Activated naive CD4-positive, alpha-beta T cell treated with anti-CD3 and anti-CD28 coated beads for 36 hours (primary cell): Measurements from ENCODE around the gene MAP3K6. TPM values are rescaled to one million over a fixed set of nuclear protein-coding genes. Genes with fewer than 3 reads are reported as not detected.

ENCODE experiments used
- CTCF ChIA-PET: fragments of 350-600 bp; sonication (Branson Sonifier 250); formaldehyde crosslinking; loops from one replicate; lab custom pipeline; 2021; ENCODE audit warnings: antibody characterized with exemption; lab: Charles Lee
- DNase-seq: peaks from one replicate; pipeline ENCODE4 v3.0.0-alpha.2; 2020
- H3K27ac Mint-ChIP-seq: one replicate; pipeline ENCODE4 v1.8.0; 2021; ENCODE audit warnings: mild to moderate bottlenecking, mixed read lengths
- H3K27me3 Mint-ChIP-seq: one replicate; pipeline ENCODE4 v1.8.0; 2021; ENCODE audit warnings: low read depth, mixed read lengths
- H3K36me3 Mint-ChIP-seq: one replicate; pipeline ENCODE4 v1.8.0; 2021; ENCODE audit warnings: low read depth, mixed read lengths
- H3K4me1 Mint-ChIP-seq: one replicate; pipeline ENCODE4 v1.8.0; 2021; ENCODE audit warnings: low read depth, mixed read lengths
- H3K4me3 Mint-ChIP-seq: one replicate; pipeline ENCODE4 v1.8.0; 2021; ENCODE audit warnings: mild to moderate bottlenecking, moderate library complexity, mixed read lengths
- H3K9me3 Mint-ChIP-seq: one replicate; pipeline ENCODE4 v1.8.0; 2021; ENCODE audit warnings: mixed read lengths
- intact Hi-C: fragments of 100-400 bp; cut with micrococcal nuclease; formaldehyde crosslinking; loops from one replicate; pipeline ENCODE4 v1.15.1; 2023
- total RNA-seq, 2 experiments: library from RNA; stranded (reverse); gene quantifications; one replicate each; pipeline ENCODE4 v1.2.3, GENCODE V29; 2021

MAP3K6 gene
- total RNA-seq, 2 experiments from 2014 or later, result 5.2 to 5.3 TPM

- Mint-ChIP-seq H3K36me3 (no peaks in the 10 kb centered on the region), H3K4me1 (peaks cover 7% of the 10 kb centered on the region), H3K27ac (no peak overlapping the region), H3K4me3 (no peak overlapping the region), H3K27me3 (no peaks in the 10 kb centered on the region), H3K9me3 (no peaks in the 10 kb centered on the region)
- CTCF ChIA-PET, result interaction anchor here (0.7 to 6.8 kb wide), 6 partner anchors 10 to 323 kb away, joined by 3 to 31 read pairs (median 4); partner anchors contain the start of genes GPR3 and SLC9A1
- intact Hi-C loops, result no loop called here
- no peak for DNase-seq
Measured at GRCh38 chr1:27316860-27317259, 49.9 kb downstream of the MAP3K6 start.

- H3K9me3 Mint-ChIP-seq, result no peaks in the 10 kb centered on the region
- H3K27me3 Mint-ChIP-seq, result no peaks in the 10 kb centered on the region
- no peak overlapping the region for H3K27ac Mint-ChIP-seq
- H3K4me1 Mint-ChIP-seq, result no peaks in the 10 kb centered on the region
- CTCF ChIA-PET, result interaction anchor here (0.6 to 6.8 kb wide), 4 partner anchors 14 to 242 kb away, joined by 4 to 31 read pairs (median 5); no protein-coding TSS in a partner anchor
- H3K36me3 Mint-ChIP-seq, result no peaks in the 10 kb centered on the region
- intact Hi-C loops, result no loop called here
- no peak overlapping the region for H3K4me3 Mint-ChIP-seq
- no peak for DNase-seq
Measured at GRCh38 chr1:27314737-27315136, 52.0 kb downstream of the MAP3K6 start.

- intact Hi-C loops, result no loop called here
- DNase-seq, result no peak
- Mint-ChIP-seq H3K4me1 (no peaks in the 10 kb centered on the region), H3K9me3 (no peaks in the 10 kb centered on the region), H3K27ac (no peak overlapping the region), H3K27me3 (no peaks in the 10 kb centered on the region), H3K4me3 (no peak overlapping the region), H3K36me3 (no peaks in the 10 kb centered on the region)
- CTCF ChIA-PET, result interaction anchor here (0.6 to 6.8 kb wide), 5 partner anchors 13 to 243 kb away, joined by 3 to 31 read pairs (median 4); no protein-coding TSS in a partner anchor
Measured at GRCh38 chr1:27314169-27314568, 52.6 kb downstream of the MAP3K6 start.

GRCh38 chr1:27307874-27308598, 58.7 kb downstream of the MAP3K6 start:
- peaks cover 1% of the 10 kb centered on the region for H3K36me3 Mint-ChIP-seq
- H3K27ac Mint-ChIP-seq, result no peak overlapping the region
- H3K4me1 Mint-ChIP-seq, result no peaks in the 10 kb centered on the region
- no peak for DNase-seq
- H3K9me3 Mint-ChIP-seq, result no peaks in the 10 kb centered on the region
- CTCF ChIA-PET, result interaction anchor here (0.5 to 3.3 kb wide), 5 partner anchors 8 to 80 kb away, joined by 3 to 17 read pairs (median 6); no protein-coding TSS in a partner anchor
- H3K27me3 Mint-ChIP-seq, result no peaks in the 10 kb centered on the region
- H3K4me3 Mint-ChIP-seq, result no peak overlapping the region
- intact Hi-C loops, result no loop called here

GRCh38 chr1:27306892-27307761, 59.6 kb downstream of the MAP3K6 start:
- CTCF ChIA-PET, result interaction anchor here (3.3 kb wide), 1 partner anchor 10 kb away, joined by 17 read pairs; no protein-coding TSS in a partner anchor
- H3K4me1 Mint-ChIP-seq, result no peaks in the 10 kb centered on the region
- H3K9me3 Mint-ChIP-seq, result no peaks in the 10 kb centered on the region
- no peak overlapping the region for H3K27ac Mint-ChIP-seq
- H3K36me3 Mint-ChIP-seq, result peaks cover 2% of the 10 kb centered on the region
- H3K27me3 Mint-ChIP-seq, result no peaks in the 10 kb centered on the region
- no peak for DNase-seq
- no peak overlapping the region for H3K4me3 Mint-ChIP-seq
- intact Hi-C loops, result no loop called here

- Mint-ChIP-seq H3K27me3 (no peaks in the 10 kb centered on the region), H3K9me3 (no peaks in the 10 kb centered on the region), H3K27ac (no peak overlapping the region), H3K4me3 (no peak overlapping the region), H3K36me3 (peaks cover 3% of the 10 kb centered on the region), H3K4me1 (no peaks in the 10 kb centered on the region)
- DNase-seq, result no peak
- intact Hi-C loops, result no loop called here
- CTCF ChIA-PET, result interaction anchor here (3.3 kb wide), 1 partner anchor 9 kb away, joined by 17 read pairs; no protein-coding TSS in a partner anchor
Measured at GRCh38 chr1:27306071-27306470, 60.7 kb downstream of the MAP3K6 start.

Other genes starting within 250 kb of the MAP3K6 start
- gene SLC9A1, start 211.8 kb downstream of the MAP3K6 start, total RNA-seq, result 10 to 100 TPM; 15.4 to 16.5 TPM
- gene WDTC1, start 132.3 kb downstream of the MAP3K6 start, total RNA-seq, result 10 to 100 TPM; 22.6 to 22.9 TPM
- 10 to 100 TPM; 22.0 to 22.8 TPM for gene TMEM222, start 44.8 kb downstream of the MAP3K6 start, total RNA-seq
- gene SYTL1, start 24.9 kb downstream of the MAP3K6 start, total RNA-seq, result 10 to 100 TPM; 28.5 to 29.2 TPM
- gene FCN3, start 7.9 kb upstream of the MAP3K6 start, total RNA-seq, result not detected
- not detected for gene CD164L2, start 16.4 kb upstream of the MAP3K6 start, total RNA-seq
- gene GPR3, start 25.7 kb upstream of the MAP3K6 start, total RNA-seq, result under 1 TPM; 0.64 to 0.74 TPM
- gene WASF2, start 123.2 kb upstream of the MAP3K6 start, total RNA-seq, result 100 to 1,000 TPM; 105 to 106 TPM
- gene AHDC1, start 237.2 kb upstream of the MAP3K6 start, total RNA-seq, result 10 to 100 TPM in 1 of 2 experiments, 1 to 10 TPM in 1; 7.7 to 10.1 TPM